ENCODE results near the gene PXMP2.
"Not testable (repeated sequence)": the region's sequence is repeated elsewhere in the genome, so short reads cannot be mapped to it uniquely, and the experiment has no call there.

The PXMP2 gene

GRCh38 chr12:132660996-132661395 is 26.4 kb upstream of the PXMP2 start:
- no peak for DNase-seq

- DNase-seq: no peak
Measured at GRCh38 chr12:132661972-132662371, 25.4 kb upstream of the PXMP2 start.

GRCh38 chr12:132662901-132663755 is 24.3 kb upstream of the PXMP2 start:
- DNase-seq: no peak

- no peak for DNase-seq
Measured at GRCh38 chr12:132664206-132665148, 22.9 kb upstream of the PXMP2 start.

GRCh38 chr12:132665149-132665491 is 22.3 kb upstream of the PXMP2 start:
- DNase-seq: no peak

GRCh38 chr12:132665794-132666193 is 21.6 kb upstream of the PXMP2 start:
- DNase-seq: no peak

GRCh38 chr12:132668191-132669088 is 18.9 kb upstream of the PXMP2 start:
- no peak for DNase-seq

GRCh38 chr12:132669166-132669879 is 18.1 kb upstream of the PXMP2 start:
- no peak for DNase-seq

- DNase-seq: no peak
Measured at GRCh38 chr12:132672116-132672515, 15.3 kb upstream of the PXMP2 start.

- DNase-seq: no peak
Measured at GRCh38 chr12:132672678-132673077, 14.7 kb upstream of the PXMP2 start.

- DNase-seq: no peak
Measured at GRCh38 chr12:132673288-132674179, 13.9 kb upstream of the PXMP2 start.

- no peak for DNase-seq
Measured at GRCh38 chr12:132674561-132674960, 12.8 kb upstream of the PXMP2 start.

- DNase-seq: no peak
Measured at GRCh38 chr12:132675757-132676432, 11.5 kb upstream of the PXMP2 start.

GRCh38 chr12:132677492-132677891 is 9.9 kb upstream of the PXMP2 start:
- no peak for DNase-seq

GRCh38 chr12:132685400-132685799 is 2.0 kb upstream of the PXMP2 start:
- no peak for DNase-seq

GRCh38 chr12:132686825-132687210 is 569 bp upstream of the PXMP2 start:
- DNase-seq: no peak

GRCh38 chr12:132689227-132689626 is 1.8 kb downstream of the PXMP2 start:
- DNase-seq: no peak

GRCh38 chr12:132690112-132690511 is 2.7 kb downstream of the PXMP2 start:
- DNase-seq: no peak

GRCh38 chr12:132692030-132692429 is 4.6 kb downstream of the PXMP2 start:
- not testable (repeated sequence) for DNase-seq

- DNase-seq: not testable (repeated sequence)
Measured at GRCh38 chr12:132694888-132695287, 7.5 kb downstream of the PXMP2 start.
